ENCODE results near the gene MTA1.
A peak's percentile ranks its signal among the peaks of the same experiment; 100 is the strongest.

The MTA1 gene

GRCh38 chr14:105446971-105447370 is 27.3 kb downstream of the MTA1 start:
- DNase-seq, result no peak

- DNase-seq, result peak in 2 of 3 experiments; percentile 73 to 82
These were observed 28.3 kb downstream of the MTA1 start for GRCh38 chr14:105447651-105448640.

GRCh38 chr14:105448706-105449111 is 29.1 kb downstream of the MTA1 start:
- DNase-seq, result peak in 1 of 3 experiments; percentile 27

GRCh38 chr14:105449276-105450122 is 29.9 kb downstream of the MTA1 start:
- DNase-seq, result no peak

- DNase-seq, result no peak
These were observed 30.5 kb downstream of the MTA1 start for GRCh38 chr14:105450123-105450505.

GRCh38 chr14:105450864-105451720 is 31.5 kb downstream of the MTA1 start:
- peak in 1 of 3 experiments; percentile 6 for DNase-seq

- no peak for DNase-seq
These were observed 33.3 kb downstream of the MTA1 start for GRCh38 chr14:105452963-105453362.

- no peak for DNase-seq
These were observed 34.2 kb downstream of the MTA1 start for GRCh38 chr14:105453847-105454246.

- DNase-seq, result no peak
These were observed 35.5 kb downstream of the MTA1 start for GRCh38 chr14:105455086-105455640.

GRCh38 chr14:105455766-105456660 is 36.4 kb downstream of the MTA1 start:
- no peak for DNase-seq

GRCh38 chr14:105456736-105457617 is 37.4 kb downstream of the MTA1 start:
- DNase-seq, result no peak

GRCh38 chr14:105458010-105458409 is 38.4 kb downstream of the MTA1 start:
- DNase-seq, result no peak

- DNase-seq, result no peak
These were observed 38.9 kb downstream of the MTA1 start for GRCh38 chr14:105458571-105458970.

GRCh38 chr14:105460116-105460515 is 40.5 kb downstream of the MTA1 start:
- no peak for DNase-seq

GRCh38 chr14:105460616-105461015 is 41.0 kb downstream of the MTA1 start:
- no peak for DNase-seq

- no peak for DNase-seq
These were observed 42.3 kb downstream of the MTA1 start for GRCh38 chr14:105461903-105462302.

GRCh38 chr14:105464501-105464900 is 44.9 kb downstream of the MTA1 start:
- no peak for DNase-seq

- DNase-seq, result peak in 2 of 3 experiments; percentile 78 to 89
These were observed 45.8 kb downstream of the MTA1 start for GRCh38 chr14:105465209-105466031.
